Measurements from ENCODE around the gene LMO1. TPM values are rescaled to one million over a fixed set of nuclear protein-coding genes. Genes with fewer than 3 reads are reported as not detected.
A peak's percentile ranks its signal among the peaks of the same experiment; 100 is the strongest.

The LMO1 gene
- total RNA-seq, 1 donor from 2014 or later = 0.43 TPM

DNA sequence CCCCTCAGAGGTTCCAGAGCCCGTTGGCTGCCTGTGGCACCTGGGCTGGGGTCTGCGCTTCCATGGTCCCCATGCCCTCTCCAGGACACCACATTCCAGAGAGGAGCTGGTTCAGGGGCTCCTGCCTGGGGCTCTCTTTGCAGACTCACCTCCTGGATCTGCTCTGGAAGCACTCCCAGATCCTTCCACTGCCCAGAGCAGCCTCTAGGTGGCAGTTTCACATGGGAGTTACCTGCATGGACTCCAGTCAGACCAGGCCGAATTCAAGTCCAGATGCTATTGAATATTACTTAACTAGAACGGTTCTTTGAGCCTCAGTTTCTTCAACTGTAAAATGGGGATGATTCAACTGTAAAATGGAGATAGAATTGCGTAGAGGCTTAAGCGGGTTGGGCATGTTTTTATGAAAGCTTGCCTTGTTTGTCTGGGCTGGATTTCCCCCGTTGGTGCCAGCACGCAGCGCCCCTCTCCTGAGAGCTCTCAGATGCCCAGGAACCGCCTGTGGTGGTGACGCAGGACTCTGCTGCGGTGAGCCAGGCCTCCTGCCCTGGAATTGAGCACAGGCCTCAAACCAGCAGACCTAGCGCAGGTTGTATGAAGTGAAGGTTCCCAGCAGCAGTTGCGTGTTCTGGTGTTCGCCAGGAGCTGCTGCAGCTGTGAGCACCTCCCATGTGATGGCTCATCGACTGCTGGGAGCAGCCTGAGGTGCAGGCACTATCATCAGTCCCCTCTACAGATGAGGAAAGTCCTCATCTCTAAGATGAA lies 44.2 kb downstream of the LMO1 start:
- Mint-ChIP-seq H3K27me3 (peaks cover 24% of the 10 kb centered on the region), H3K4me1 (ENCODE audit: low read depth) (no peaks in the 10 kb centered on the region), H3K9me3 (ENCODE audit: low read depth) (no peaks in the 10 kb centered on the region), H3K27ac (no peak overlapping the region), H3K36me3 (ENCODE audit: insufficient read depth) (no peaks in the 10 kb centered on the region), H3K4me3 (ENCODE audit: low read depth) (no peak overlapping the region)
- peak; percentile 23 for DNase-seq (ENCODE audit: low spot score, unreplicated experiment)
- TF ChIP-seq, protein P1, sequence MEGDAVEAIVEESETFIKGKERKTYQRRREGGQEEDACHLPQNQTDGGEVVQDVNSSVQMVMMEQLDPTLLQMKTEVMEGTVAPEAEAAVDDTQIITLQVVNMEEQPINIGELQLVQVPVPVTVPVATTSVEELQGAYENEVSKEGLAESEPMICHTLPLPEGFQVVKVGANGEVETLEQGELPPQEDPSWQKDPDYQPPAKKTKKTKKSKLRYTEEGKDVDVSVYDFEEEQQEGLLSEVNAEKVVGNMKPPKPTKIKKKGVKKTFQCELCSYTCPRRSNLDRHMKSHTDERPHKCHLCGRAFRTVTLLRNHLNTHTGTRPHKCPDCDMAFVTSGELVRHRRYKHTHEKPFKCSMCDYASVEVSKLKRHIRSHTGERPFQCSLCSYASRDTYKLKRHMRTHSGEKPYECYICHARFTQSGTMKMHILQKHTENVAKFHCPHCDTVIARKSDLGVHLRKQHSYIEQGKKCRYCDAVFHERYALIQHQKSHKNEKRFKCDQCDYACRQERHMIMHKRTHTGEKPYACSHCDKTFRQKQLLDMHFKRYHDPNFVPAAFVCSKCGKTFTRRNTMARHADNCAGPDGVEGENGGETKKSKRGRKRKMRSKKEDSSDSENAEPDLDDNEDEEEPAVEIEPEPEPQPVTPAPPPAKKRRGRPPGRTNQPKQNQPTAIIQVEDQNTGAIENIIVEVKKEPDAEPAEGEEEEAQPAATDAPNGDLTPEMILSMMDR (IDR thresholded peaks at IDR 0.05; ENCODE audit: unreplicated experiment) = peak; percentile 64

DNA sequence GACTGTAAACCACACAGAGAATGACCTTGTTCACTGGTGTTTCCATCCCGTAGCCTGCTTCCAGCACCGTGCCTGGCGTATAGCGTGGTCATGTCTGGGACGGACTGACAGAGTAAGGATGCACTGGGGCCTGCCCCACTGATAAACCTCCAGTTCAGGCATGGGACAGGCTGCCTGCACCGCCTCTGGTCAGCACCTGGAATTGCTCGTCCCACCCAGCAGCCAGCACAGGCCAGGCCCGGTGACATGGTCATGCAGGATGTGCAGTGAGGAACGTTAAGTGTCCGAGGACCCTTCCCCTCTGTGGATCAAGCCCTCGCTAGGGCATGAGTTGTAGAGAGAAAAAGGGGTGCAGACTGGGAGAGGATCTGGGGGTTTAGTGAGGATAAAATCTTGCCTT lies 44.8 kb downstream of the LMO1 start:
- Mint-ChIP-seq H3K4me3 (ENCODE audit: low read depth) (no peak overlapping the region), H3K4me1 (ENCODE audit: low read depth) (no peaks in the 10 kb centered on the region), H3K27ac (no peak overlapping the region), H3K9me3 (ENCODE audit: low read depth) (no peaks in the 10 kb centered on the region), H3K27me3 (peaks cover 26% of the 10 kb centered on the region), H3K36me3 (ENCODE audit: insufficient read depth) (no peaks in the 10 kb centered on the region)
- no peak for DNase-seq (ENCODE audit: low spot score, unreplicated experiment)
- TF ChIP-seq, protein P1 (IDR thresholded peaks at IDR 0.05; ENCODE audit: unreplicated experiment) = no peak

DNA sequence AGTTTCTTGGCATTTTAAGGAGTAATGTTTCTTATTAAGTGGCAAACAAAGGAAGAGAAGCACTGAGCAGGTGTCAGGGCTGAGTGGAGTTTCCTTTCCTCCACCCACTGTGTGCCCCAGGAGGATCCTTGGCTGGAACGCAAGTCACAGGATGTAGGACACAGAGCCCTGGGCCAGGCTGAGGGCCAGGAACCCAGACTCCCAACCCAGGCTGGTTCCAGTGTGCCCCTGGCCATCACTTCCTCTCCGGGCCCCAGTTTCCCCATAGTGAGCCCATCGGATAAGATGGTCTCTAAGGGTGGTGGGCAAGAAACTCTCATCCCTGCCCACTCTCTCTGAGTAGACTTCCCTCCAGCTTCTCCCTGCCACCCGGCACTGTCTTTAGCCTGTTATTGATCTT lies 45.3 kb downstream of the LMO1 start:
- DNase-seq (ENCODE audit: low spot score, unreplicated experiment) = no peak
- H3K27me3 Mint-ChIP-seq = peaks cover 28% of the 10 kb centered on the region
- H3K9me3 Mint-ChIP-seq (ENCODE audit: low read depth) = no peaks in the 10 kb centered on the region
- TF ChIP-seq, protein P1 (IDR thresholded peaks at IDR 0.05; ENCODE audit: unreplicated experiment) = no peak
- H3K4me1 Mint-ChIP-seq (ENCODE audit: low read depth) = peaks cover 2% of the 10 kb centered on the region
- no peak overlapping the region for H3K27ac Mint-ChIP-seq
- H3K4me3 Mint-ChIP-seq (ENCODE audit: low read depth) = no peak overlapping the region
- no peaks in the 10 kb centered on the region for H3K36me3 Mint-ChIP-seq (ENCODE audit: insufficient read depth)

DNA sequence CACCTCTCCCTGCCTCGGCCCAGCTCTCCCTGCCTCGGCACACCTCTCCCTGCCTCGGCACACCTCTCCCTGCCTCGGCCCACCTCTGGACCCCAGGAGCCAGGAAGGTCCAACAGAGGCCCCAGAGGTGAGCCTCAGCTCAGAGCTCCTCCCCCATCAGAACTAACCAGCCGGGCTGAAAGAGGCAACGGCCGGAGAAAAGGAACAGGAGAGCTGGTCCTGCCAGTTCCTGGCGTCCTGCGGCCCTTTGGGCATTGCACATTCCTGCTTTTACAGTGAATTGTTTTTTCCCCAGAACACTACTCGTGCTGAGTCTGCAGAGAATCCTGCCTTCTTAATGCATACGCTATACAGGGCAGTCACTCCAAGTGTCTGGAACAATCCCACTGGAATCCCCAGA lies 45.8 kb downstream of the LMO1 start:
- Mint-ChIP-seq H3K4me1 (ENCODE audit: low read depth) (peaks cover 2% of the 10 kb centered on the region), H3K36me3 (ENCODE audit: insufficient read depth) (no peaks in the 10 kb centered on the region), H3K27me3 (peaks cover 28% of the 10 kb centered on the region), H3K27ac (no peak overlapping the region), H3K9me3 (ENCODE audit: low read depth) (no peaks in the 10 kb centered on the region), H3K4me3 (ENCODE audit: low read depth) (no peak overlapping the region)
- DNase-seq (ENCODE audit: low spot score, unreplicated experiment) = no peak
- TF ChIP-seq, protein P1 (IDR thresholded peaks at IDR 0.05; ENCODE audit: unreplicated experiment) = no peak

DNA sequence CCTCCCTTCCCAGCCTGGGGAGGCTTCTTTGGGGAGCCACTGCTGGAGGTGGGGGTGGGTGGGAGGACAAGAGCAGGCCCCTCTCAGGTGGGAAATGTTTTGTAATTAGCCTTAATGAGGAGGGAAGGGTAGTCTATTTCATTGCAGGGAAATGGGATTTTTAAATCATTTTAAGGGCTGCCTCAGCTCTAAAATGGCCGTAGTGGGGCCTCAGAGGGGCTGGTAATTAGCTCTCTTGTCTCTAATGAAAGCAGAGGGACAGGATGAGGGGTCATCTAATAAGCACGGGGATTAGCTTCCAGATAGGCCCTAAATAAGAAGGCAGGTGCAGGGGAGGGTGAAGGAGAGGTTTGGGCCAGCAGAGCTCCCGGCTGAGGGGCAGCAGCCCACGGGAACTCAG lies 46.5 kb downstream of the LMO1 start:
- H3K4me3 Mint-ChIP-seq (ENCODE audit: low read depth) = no peak overlapping the region
- TF ChIP-seq, protein P1 (IDR thresholded peaks at IDR 0.05; ENCODE audit: unreplicated experiment) = no peak
- DNase-seq (ENCODE audit: low spot score, unreplicated experiment) = no peak
- no peaks in the 10 kb centered on the region for H3K36me3 Mint-ChIP-seq (ENCODE audit: insufficient read depth)
- H3K27me3 Mint-ChIP-seq = peaks cover 27% of the 10 kb centered on the region
- peaks cover 2% of the 10 kb centered on the region for H3K4me1 Mint-ChIP-seq (ENCODE audit: low read depth)
- H3K27ac Mint-ChIP-seq = no peak overlapping the region
- H3K9me3 Mint-ChIP-seq (ENCODE audit: low read depth) = no peaks in the 10 kb centered on the region

Measured in progenitor cell of endocrine pancreas (in vitro differentiated cells).